Upper lobe of left lung (tissue), 4 donors: ENCODE data around the gene TMEM200B.

ENCODE experiments used
- EP300 ChIP-seq, 4 donors: sonication (generic); formaldehyde crosslinking; IDR thresholded peaks; one replicate each; pipeline ENCODE4 v1.5.1; 2017; ENCODE audit warnings: antibody characterized with exemption in 4 of 4, control low read depth in 2 of 4
- TF ChIP-seq, protein P1 (sequence below), 6 experiments: fragments of 450-650 bp in 4 of 6; fragments of 200-600 bp in 2 of 6; sonication (generic) in 2 of 6; IDR thresholded peaks; one replicate each; pipeline ENCODE4 v1.5.1; 2016 to 2019; ENCODE audit warnings: antibody characterized with exemption in 6 of 6

DNA sequence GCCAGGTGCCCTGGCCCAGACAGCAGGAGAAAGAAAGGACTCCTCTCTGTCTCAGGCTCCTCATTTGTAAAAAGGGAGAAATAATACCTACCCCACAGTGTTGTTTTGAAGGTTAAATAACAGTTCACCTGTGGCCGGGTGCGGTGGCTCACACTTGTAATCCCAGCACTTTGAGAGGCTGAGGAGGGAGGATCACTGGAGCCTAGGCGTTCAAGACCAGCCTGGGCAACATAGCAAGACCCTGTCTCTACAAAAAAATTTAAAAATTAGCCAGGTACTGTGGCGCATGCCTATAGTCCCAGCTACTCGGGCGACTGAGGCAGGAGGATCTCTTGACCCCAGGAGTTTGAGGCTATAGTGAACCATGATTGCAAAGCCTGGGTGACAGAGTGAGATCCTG is 2.5 kb upstream of the TMEM200B start:
- TF ChIP-seq, protein P1, sequence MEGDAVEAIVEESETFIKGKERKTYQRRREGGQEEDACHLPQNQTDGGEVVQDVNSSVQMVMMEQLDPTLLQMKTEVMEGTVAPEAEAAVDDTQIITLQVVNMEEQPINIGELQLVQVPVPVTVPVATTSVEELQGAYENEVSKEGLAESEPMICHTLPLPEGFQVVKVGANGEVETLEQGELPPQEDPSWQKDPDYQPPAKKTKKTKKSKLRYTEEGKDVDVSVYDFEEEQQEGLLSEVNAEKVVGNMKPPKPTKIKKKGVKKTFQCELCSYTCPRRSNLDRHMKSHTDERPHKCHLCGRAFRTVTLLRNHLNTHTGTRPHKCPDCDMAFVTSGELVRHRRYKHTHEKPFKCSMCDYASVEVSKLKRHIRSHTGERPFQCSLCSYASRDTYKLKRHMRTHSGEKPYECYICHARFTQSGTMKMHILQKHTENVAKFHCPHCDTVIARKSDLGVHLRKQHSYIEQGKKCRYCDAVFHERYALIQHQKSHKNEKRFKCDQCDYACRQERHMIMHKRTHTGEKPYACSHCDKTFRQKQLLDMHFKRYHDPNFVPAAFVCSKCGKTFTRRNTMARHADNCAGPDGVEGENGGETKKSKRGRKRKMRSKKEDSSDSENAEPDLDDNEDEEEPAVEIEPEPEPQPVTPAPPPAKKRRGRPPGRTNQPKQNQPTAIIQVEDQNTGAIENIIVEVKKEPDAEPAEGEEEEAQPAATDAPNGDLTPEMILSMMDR (IDR thresholded peaks at IDR 0.05) = no peak
- no peak for TF ChIP-seq EP300 (IDR thresholded peaks at IDR 0.05)
